NCI-H1105 (cell line): ENCODE measurements around the gene CLEC9A.
"Not testable (repeated sequence)": the region's sequence is repeated elsewhere in the genome, so short reads cannot be mapped to it uniquely, and the experiment has no call there.

Experiments
- DNase-seq: peaks from one replicate; lab custom pipeline; 2025; lab: John Stamatoyannopoulos, UW

Gene CLEC9A

GRCh38 chr12:10030446-10030845 is at the start of gene CLEC9A:
TSS of gene CLEC9A (plus strand) at chr12:10030682. CDS start at chr12:10052688, 22,006 bp downstream.
- no peak for DNase-seq

DNA sequence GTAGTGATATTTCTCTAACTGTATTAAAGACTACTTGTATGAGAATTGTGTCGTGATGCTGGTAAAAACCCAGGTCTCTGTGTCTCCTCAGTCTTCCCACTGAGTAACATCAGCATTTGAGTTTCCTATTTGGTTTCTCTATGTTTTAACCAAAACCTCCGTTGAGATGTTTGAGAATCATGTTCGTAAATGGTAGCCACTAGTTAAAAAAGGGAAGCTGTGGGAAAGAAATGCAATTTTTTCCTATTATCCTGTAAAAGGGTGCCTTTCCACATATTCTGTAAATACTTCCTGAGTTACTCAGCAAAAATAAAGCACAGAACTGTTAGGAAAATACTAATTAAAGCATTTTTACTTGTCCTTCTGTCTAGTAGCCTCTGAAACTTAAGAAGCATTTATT is 38.6 kb upstream of the CLEC9A start:
- no peak for DNase-seq

GRCh38 chr12:9992296-9992695 is 38.2 kb upstream of the CLEC9A start:
- no peak for DNase-seq

- no peak for DNase-seq
Measured at GRCh38 chr12:9999016-9999415, 31.5 kb upstream of the CLEC9A start, which contains the start of gene CLEC1B. TSS of gene CLEC1B (minus strand) at chr12:9999121. CDS start at chr12:9999100, 21 bp downstream.

- DNase-seq, result no peak
Measured at GRCh38 chr12:10001171-10001776, 29.2 kb upstream of the CLEC9A start.

GRCh38 chr12:10012630-10013330 is 17.7 kb upstream of the CLEC9A start:
- DNase-seq, result no peak

DNA sequence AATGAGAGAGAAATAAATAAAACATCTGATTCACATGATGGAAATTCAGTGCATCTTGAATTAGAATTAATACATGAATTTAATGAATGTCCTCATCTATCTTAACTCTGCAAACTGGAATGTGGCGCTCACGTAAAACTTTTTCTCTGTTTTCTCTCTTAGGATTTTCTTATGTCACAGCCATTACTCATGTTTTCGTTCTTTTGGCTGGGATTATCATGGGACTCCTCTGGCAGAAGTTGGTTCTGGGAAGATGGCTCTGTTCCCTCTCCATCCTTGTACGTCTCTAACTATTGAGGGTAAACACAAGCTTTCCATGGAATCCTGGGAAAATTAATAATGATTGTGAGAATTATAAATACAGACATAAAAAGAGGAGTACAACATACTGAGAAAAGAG is 15.0 kb upstream of the CLEC9A start:
- DNase-seq, result no peak

GRCh38 chr12:10016881-10017280 is 13.6 kb upstream of the CLEC9A start:
- DNase-seq, result no peak

GRCh38 chr12:10018386-10018785 is 12.1 kb upstream of the CLEC9A start:
- DNase-seq, result no peak

- DNase-seq, result no peak
Measured at GRCh38 chr12:10021342-10021741, 9.1 kb upstream of the CLEC9A start.

GRCh38 chr12:10025236-10025635 is 5.2 kb upstream of the CLEC9A start:
- DNase-seq, result no peak

- DNase-seq, result not testable (repeated sequence)
Measured at GRCh38 chr12:10026666-10027065, 3.8 kb upstream of the CLEC9A start.

GRCh38 chr12:10027311-10027710 is 3.2 kb upstream of the CLEC9A start:
- DNase-seq, result no peak

DNA sequence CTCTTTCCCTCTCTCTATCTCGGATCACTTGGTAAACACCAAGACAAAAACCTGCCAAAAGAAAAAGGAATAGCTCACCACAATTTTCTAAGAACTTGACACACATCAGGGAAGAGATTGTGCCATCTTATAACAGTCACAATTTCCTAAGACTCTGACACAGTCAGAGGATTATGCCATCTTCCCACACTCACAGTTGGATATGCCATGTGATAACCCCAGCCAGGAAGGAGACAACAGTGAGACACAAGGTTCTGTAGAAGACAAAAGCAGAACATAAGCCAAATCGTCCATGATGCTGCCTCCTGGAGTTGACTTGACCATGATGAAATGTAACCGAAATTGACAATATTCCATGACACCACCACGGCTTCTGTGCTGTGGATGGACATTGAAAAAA is 2.8 kb upstream of the CLEC9A start:
- DNase-seq, result no peak

DNA sequence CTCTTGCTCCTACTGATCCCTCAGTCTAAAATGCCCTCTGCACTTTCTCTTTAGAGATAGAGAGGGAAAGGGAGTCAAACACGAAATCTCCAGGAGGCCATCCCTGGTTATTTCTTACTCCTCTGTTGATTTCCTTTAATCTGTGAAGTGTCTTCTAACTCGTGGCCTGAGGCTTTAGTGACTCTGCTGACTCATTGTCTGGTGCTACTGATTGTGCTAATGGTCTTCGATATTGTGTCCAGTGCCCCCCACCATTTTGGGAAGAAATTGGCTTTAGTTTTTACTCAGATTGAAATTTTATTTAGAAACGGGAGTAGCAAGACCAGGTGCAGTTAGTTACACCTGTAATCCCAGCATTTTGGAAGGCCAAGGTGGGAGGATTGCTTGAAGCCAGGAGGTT is 839 bp downstream of the CLEC9A start:
- no peak for DNase-seq

DNA sequence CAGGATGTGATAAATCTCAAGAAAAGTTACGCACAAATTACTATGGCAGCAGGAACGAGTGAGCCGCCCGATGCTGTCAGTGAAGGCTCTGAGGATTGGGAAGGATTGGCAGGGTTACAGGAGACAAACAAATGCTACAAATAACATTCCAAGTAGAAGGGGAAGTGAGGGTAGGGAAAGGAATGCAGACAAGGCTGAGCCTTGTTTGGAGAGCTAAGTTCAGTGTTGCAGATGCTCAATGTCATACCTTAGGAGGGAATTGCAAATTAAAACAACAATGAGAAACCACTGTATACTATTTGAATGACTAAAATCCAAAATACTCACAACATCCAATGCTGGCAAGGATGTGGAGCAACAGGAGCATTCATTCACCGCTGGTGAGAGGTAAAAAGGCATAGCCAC is 1.3 kb downstream of the CLEC9A start:
- DNase-seq, result no peak

- no peak for DNase-seq
Measured at GRCh38 chr12:10033783-10034545, 3.5 kb downstream of the CLEC9A start.

GRCh38 chr12:10042167-10042566 is 11.7 kb downstream of the CLEC9A start:
- DNase-seq, result no peak

- no peak for DNase-seq
Measured at GRCh38 chr12:10048526-10048925, 18.0 kb downstream of the CLEC9A start.

DNA sequence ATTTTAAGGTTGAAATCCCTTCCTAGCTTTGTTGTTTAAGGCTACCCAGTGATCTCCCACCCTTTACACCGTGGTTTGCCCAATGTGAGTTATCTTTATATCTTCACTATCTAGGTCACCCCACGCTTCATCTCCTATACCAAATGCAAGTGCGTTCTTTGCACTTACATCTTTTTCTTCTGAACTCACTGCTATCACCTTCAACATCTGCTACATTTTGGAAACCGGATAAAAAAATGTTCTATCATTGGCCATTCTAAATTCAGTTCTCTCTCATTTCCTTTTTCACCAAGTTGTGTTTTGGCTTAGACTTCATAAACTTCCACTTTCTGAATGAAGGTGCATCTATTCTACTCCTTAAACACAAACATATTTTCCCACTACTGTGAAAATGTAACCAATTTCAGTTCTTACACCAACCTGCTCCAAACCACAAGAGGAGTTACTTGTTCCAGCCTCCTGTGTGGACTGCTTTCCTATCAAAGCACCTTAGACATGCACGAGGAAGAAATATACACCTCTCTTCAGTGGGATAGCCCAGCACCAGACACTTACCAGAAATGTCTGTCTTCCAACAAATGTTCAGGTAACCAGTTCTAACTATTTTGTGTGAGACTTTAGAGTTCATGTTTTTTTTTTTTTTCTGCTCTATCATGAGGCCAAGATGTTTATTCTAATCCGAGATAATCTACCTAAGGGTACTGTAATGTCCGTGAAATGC is 21.9 kb downstream of the CLEC9A start:
- DNase-seq, result no peak

- no peak for DNase-seq
Measured at GRCh38 chr12:10058387-10058786, 27.9 kb downstream of the CLEC9A start.

GRCh38 chr12:10065241-10065640 is 34.8 kb downstream of the CLEC9A start:
- DNase-seq, result no peak
